ENCODE data around the gene POU6F2. TPM values are rescaled to one million over a fixed set of nuclear protein-coding genes. Genes with fewer than 3 reads are reported as not detected.

POU6F2 gene
- total RNA-seq, 1 experiment from 2014 or later, result not detected

GRCh38 chr7:39017369-39017915 is 39.7 kb downstream of the POU6F2 start:
- intact Hi-C loops (cut with micrococcal nuclease; ENCODE audit: unreplicated experiment) (no loop called here), in situ Hi-C loops (cut with HindIII; ENCODE audit: low pct_unique_long_range_greater_than_20kb, low sequenced_read_pairs) (no loop called here)
- ChIA-PET POLR2A (no interaction called here), CTCF (no interaction called here)
- no peak for ATAC-seq
- no TSS peak for BruUV-seq (replicated peaks)
- Histone ChIP-seq H3K27ac (ENCODE audit: low read length) (no peak overlapping the region), H3K27me3 (ENCODE audit: control insufficient read depth, insufficient read depth, low read length) (no peaks in the 10 kb centered on the region; the same call in 1 of the 2 replicates), H3K4me1 (ENCODE audit: control insufficient read depth, insufficient read depth, low read length) (no peaks in the 10 kb centered on the region), H3K4me3 (ENCODE audit: low read depth in 2 of 2, low read length in 2 of 2) (no peak overlapping the region), H3K9me3 (ENCODE audit: control insufficient read depth, insufficient read depth, low read depth, low read length) (no peaks in the 10 kb centered on the region), H3K36me3 (ENCODE audit: control insufficient read depth, insufficient read depth, low read length) (no peaks in the 10 kb centered on the region)
- no peak for DNase-seq (ENCODE audit: low read depth, low spot score)
- TF ChIP-seq TCF7L2 (IDR thresholded peaks at IDR 0.05; ENCODE audit: low read depth, low read length), result no peak
- no peak for TF ChIP-seq SIN3A (IDR thresholded peaks at IDR 0.05; ENCODE audit: borderline replicate concordance, insufficient read depth, low read depth, low read length)
- no peak for TF ChIP-seq REST (IDR thresholded peaks at IDR 0.05; ENCODE audit: insufficient read depth in 1 of 2, low read depth in 2 of 2, low read length in 1 of 2)
- TF ChIP-seq CTCF (IDR thresholded peaks at IDR 0.05), result no peak
- TF ChIP-seq POLR2AphosphoS5 (IDR thresholded peaks at IDR 0.05; ENCODE audit: low read depth, low read length), result no peak

- no TSS peak for BruUV-seq (replicated peaks)
- TF ChIP-seq CTCF (IDR thresholded peaks at IDR 0.05) (no peak), SIN3A (IDR thresholded peaks at IDR 0.05; ENCODE audit: borderline replicate concordance, insufficient read depth, low read depth, low read length) (no peak), REST (IDR thresholded peaks at IDR 0.05; ENCODE audit: insufficient read depth in 1 of 2, low read depth in 2 of 2, low read length in 1 of 2) (no peak), POLR2AphosphoS5 (IDR thresholded peaks at IDR 0.05; ENCODE audit: low read depth, low read length) (no peak), TCF7L2 (IDR thresholded peaks at IDR 0.05; ENCODE audit: low read depth, low read length) (no peak)
- POLR2A ChIA-PET, result interaction anchor here (0.5 kb wide), 1 partner anchor 9 kb away, joined by 3 read pairs; no protein-coding TSS in a partner anchor
- Histone ChIP-seq H3K9me3 (ENCODE audit: control insufficient read depth, insufficient read depth, low read depth, low read length) (no peaks in the 10 kb centered on the region; the same call in 1 of the 2 replicates), H3K4me1 (ENCODE audit: control insufficient read depth, insufficient read depth, low read length) (no peaks in the 10 kb centered on the region), H3K36me3 (ENCODE audit: control insufficient read depth, insufficient read depth, low read length) (no peaks in the 10 kb centered on the region), H3K27ac (ENCODE audit: low read length) (no peak overlapping the region), H3K4me3 (ENCODE audit: low read depth in 2 of 2, low read length in 2 of 2) (no peak overlapping the region), H3K27me3 (ENCODE audit: control insufficient read depth, insufficient read depth, low read length) (no peaks in the 10 kb centered on the region)
- intact Hi-C loops (cut with micrococcal nuclease; ENCODE audit: unreplicated experiment) (no loop called here), in situ Hi-C loops (cut with HindIII; ENCODE audit: low pct_unique_long_range_greater_than_20kb, low sequenced_read_pairs) (no loop called here)
- ATAC-seq (no peak), DNase-seq (ENCODE audit: low read depth, low spot score) (no peak)
- CTCF ChIA-PET, result no interaction called here
These were observed 45.1 kb downstream of the POU6F2 start for GRCh38 chr7:39022796-39023195.
